GM12891 (cell line): Measurements from ENCODE around the gene PLAU.

Source experiments
- POLR2A ChIP-seq: IDR thresholded peaks from 2 replicates; pipeline ENCODE4 v1.6.1; 2011; ENCODE audit warnings: low read depth, low read length, control low read depth
- POLR2AphosphoS5 ChIP-seq: IDR thresholded peaks from 2 replicates; pipeline ENCODE4 v1.6.1; 2011; ENCODE audit warnings: low read depth, low read length, control low read depth

- TF ChIP-seq POLR2AphosphoS5: no peak
- no peak for TF ChIP-seq POLR2A
Observed at GRCh38 chr10:73867126-73867807, 43.7 kb upstream of the PLAU start.
